Testis (tissue), 2 donors: ENCODE data around the gene RPL4.

Experiments used
- CTCF ChIP-seq, 3 experiments: fragments of 450-650 bp in 2 of 3; fragments of 200-600 bp in 1 of 3; sonication (generic) in 1 of 3; IDR thresholded peaks; one replicate each; pipeline ENCODE4 v1.5.1; 2016 to 2019; ENCODE audit warnings: antibody characterized with exemption in 3 of 3, mild to moderate bottlenecking in 2 of 3, moderate library complexity in 1 of 3
- POLR2A ChIP-seq: fragments of 450-650 bp; IDR thresholded peaks from one replicate; pipeline ENCODE4 v1.6.1; 2017; ENCODE audit warnings: antibody characterized with exemption, mild to moderate bottlenecking, moderate library complexity

- TF ChIP-seq CTCF (IDR thresholded peaks at IDR 0.05): no peak
- no peak for TF ChIP-seq POLR2A
Measured at GRCh38 chr15:66494262-66494661, 10.4 kb downstream of the RPL4 start.
